ENCODE results near the gene ANXA4.

DNA sequence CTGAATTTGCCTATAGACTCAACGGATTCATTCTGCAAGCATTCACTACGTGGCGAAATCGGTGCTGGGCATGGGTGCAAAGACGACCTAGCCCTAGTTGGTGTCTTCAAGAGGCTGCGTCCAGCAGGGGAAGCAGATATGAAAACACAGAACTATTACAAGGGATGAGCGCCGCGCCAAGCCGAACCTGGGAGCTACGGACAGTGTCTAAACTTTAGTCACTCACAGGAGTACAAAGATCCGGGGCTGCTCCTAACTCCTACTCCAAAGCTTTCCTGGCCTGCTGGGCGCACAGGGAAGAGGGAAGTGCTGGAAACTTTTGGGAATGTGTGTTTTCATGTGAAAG, 732 bp upstream of the ANXA4 start:
- TF ChIP-seq, protein P1, sequence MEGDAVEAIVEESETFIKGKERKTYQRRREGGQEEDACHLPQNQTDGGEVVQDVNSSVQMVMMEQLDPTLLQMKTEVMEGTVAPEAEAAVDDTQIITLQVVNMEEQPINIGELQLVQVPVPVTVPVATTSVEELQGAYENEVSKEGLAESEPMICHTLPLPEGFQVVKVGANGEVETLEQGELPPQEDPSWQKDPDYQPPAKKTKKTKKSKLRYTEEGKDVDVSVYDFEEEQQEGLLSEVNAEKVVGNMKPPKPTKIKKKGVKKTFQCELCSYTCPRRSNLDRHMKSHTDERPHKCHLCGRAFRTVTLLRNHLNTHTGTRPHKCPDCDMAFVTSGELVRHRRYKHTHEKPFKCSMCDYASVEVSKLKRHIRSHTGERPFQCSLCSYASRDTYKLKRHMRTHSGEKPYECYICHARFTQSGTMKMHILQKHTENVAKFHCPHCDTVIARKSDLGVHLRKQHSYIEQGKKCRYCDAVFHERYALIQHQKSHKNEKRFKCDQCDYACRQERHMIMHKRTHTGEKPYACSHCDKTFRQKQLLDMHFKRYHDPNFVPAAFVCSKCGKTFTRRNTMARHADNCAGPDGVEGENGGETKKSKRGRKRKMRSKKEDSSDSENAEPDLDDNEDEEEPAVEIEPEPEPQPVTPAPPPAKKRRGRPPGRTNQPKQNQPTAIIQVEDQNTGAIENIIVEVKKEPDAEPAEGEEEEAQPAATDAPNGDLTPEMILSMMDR (conservative IDR thresholded peaks at IDR 0.05; ENCODE audit: low read depth, low read length), result peak; percentile 40
- no peak for TF ChIP-seq EZH2 (IDR thresholded peaks at IDR 0.05; ENCODE audit: low read length, unreplicated experiment)

Data from PC-3 (cell line).